Measurements from ENCODE around the gene DAAM2. TPM values are rescaled to one million over a fixed set of nuclear protein-coding genes. Genes with fewer than 3 reads are reported as not detected.

The DAAM2 gene
- polyA plus RNA-seq, 1 donor (not counting 4 experiments of a cell fraction or from before 2014, with no cell fraction given) = not detected

DNA sequence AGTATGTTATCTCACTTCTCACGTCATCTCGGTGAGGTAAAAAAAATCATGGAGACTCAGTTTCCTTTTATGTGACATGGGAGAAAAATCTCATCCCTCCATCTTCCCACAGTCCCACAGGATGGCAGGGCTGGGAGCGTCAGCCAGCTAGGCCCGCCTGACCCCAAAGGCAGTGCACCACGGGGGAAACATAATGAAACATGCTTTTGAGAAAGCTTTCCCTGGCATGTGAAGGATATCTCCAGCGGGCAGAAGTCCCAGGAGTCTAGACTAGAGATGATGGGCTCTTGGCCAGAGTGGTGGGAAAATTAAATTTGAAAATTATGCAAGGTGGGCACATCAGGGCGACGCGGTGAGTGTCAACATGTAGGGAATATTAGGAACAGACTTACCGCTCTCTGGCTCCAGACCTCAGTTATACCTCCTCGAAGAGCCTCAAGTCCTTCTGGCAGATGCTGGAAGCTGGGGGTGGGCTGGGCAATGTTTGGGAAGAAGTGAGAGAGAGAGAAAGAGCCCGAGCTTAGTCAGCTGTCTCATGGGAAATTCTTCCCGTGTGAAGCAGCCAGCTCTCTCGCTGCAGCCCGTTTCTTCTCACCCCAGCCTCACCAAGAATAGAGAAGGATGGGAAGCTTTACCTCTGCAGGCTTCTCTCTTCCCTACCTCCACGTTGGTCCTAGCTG, 89.8 kb downstream of the DAAM2 start:
- H2AFZ ChIP-seq (ENCODE audit: control insufficient read depth, low read length) = no peak overlapping the region
- no peaks in the 10 kb centered on the region for H3K79me2 ChIP-seq (ENCODE audit: control insufficient read depth, insufficient read depth, low read length)
- no peaks in the 10 kb centered on the region for H3K27me3 ChIP-seq (ENCODE audit: control insufficient read depth, extremely low read depth, insufficient read depth, low read length)
- H3K4me3 ChIP-seq (ENCODE audit: control insufficient read depth in 2 of 3, extremely low read depth in 1 of 3, insufficient read depth in 2 of 3, low read depth in 1 of 3, low read length in 3 of 3) = no peak overlapping the region
- no peak overlapping the region for H3K9ac ChIP-seq (ENCODE audit: control insufficient read depth, extremely low read depth, insufficient read depth, low read length)
- H3K4me1 ChIP-seq (ENCODE audit: control insufficient read depth, extremely low read depth, insufficient read depth, low read length) = no peaks in the 10 kb centered on the region
- dilution Hi-C loops (cut with MboI; ENCODE audit: extremely low pct_ligation_motif_present, low sequenced_read_pairs) = no loop called here
- no peaks in the 10 kb centered on the region for H3K9me3 ChIP-seq (ENCODE audit: control insufficient read depth, low read depth, low read length)
- H3K4me2 ChIP-seq (ENCODE audit: control insufficient read depth, extremely low read depth, insufficient read depth, low read depth, low read length) = no peak overlapping the region
- H4K20me1 ChIP-seq (ENCODE audit: control insufficient read depth, extremely low read depth, insufficient read depth, low read length) = no peaks in the 10 kb centered on the region
- no peaks in the 10 kb centered on the region for H3K9me1 ChIP-seq (ENCODE audit: control insufficient read depth, extremely low read depth, insufficient read depth, low read length)
- no peak overlapping the region for H3K27ac ChIP-seq (ENCODE audit: control insufficient read depth, insufficient read depth, low read length)
- DNase-seq (ENCODE audit: low read depth, low spot score) (no peak), FAIRE-seq (no peak)
- H3K36me3 ChIP-seq (ENCODE audit: control insufficient read depth in 2 of 2, extremely low read depth in 1 of 2, insufficient read depth in 2 of 2, low read length in 2 of 2) = no peaks in the 10 kb centered on the region
- TF ChIP-seq, protein P1, sequence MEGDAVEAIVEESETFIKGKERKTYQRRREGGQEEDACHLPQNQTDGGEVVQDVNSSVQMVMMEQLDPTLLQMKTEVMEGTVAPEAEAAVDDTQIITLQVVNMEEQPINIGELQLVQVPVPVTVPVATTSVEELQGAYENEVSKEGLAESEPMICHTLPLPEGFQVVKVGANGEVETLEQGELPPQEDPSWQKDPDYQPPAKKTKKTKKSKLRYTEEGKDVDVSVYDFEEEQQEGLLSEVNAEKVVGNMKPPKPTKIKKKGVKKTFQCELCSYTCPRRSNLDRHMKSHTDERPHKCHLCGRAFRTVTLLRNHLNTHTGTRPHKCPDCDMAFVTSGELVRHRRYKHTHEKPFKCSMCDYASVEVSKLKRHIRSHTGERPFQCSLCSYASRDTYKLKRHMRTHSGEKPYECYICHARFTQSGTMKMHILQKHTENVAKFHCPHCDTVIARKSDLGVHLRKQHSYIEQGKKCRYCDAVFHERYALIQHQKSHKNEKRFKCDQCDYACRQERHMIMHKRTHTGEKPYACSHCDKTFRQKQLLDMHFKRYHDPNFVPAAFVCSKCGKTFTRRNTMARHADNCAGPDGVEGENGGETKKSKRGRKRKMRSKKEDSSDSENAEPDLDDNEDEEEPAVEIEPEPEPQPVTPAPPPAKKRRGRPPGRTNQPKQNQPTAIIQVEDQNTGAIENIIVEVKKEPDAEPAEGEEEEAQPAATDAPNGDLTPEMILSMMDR (optimal IDR thresholded peaks at IDR 0.05 in 1 of 3, IDR thresholded peaks at IDR 0.05 in 1 of 3, conservative IDR thresholded peaks at IDR 0.05 in 1 of 3; ENCODE audit: extremely low read depth in 1 of 3, insufficient read depth in 2 of 3, low read length in 3 of 3) = no peak
- TF ChIP-seq EZH2 (IDR thresholded peaks at IDR 0.05; ENCODE audit: low read length) = no peak

DNA sequence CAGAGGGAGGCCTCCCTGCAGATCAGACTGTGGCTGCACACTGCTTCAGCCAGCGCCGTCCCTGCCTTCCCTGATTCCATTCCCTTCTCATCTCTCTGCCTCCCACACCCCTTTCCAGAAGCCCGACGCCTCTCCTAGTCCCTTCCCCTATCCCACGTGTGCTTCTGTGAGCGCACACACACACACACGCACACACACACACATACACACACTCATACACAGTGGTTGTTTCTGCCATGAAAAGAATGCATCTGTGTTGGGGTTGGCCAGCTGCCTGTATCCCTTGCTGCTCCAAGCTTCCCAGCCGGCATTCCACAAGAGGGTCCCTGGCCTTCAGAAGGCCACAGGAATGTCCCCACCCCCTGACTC, 90.3 kb downstream of the DAAM2 start:
- no peak overlapping the region for H2AFZ ChIP-seq (ENCODE audit: control insufficient read depth, low read length)

More for the DNA sequence above, 90.3 kb downstream of the DAAM2 start:
- H3K9ac ChIP-seq (ENCODE audit: control insufficient read depth, extremely low read depth, insufficient read depth, low read length) = no peak overlapping the region
- TF ChIP-seq, protein P1 (optimal IDR thresholded peaks at IDR 0.05 in 1 of 3, IDR thresholded peaks at IDR 0.05 in 1 of 3, conservative IDR thresholded peaks at IDR 0.05 in 1 of 3; ENCODE audit: extremely low read depth in 1 of 3, insufficient read depth in 2 of 3, low read length in 3 of 3) = no peak
- TF ChIP-seq EZH2 (IDR thresholded peaks at IDR 0.05; ENCODE audit: low read length) = no peak
- H3K27me3 ChIP-seq (ENCODE audit: control insufficient read depth, extremely low read depth, insufficient read depth, low read length) = no peaks in the 10 kb centered on the region
- dilution Hi-C loops (cut with MboI; ENCODE audit: extremely low pct_ligation_motif_present, low sequenced_read_pairs) = no loop called here
- H4K20me1 ChIP-seq (ENCODE audit: control insufficient read depth, extremely low read depth, insufficient read depth, low read length) = no peaks in the 10 kb centered on the region
- H3K79me2 ChIP-seq (ENCODE audit: control insufficient read depth, insufficient read depth, low read length) = no peaks in the 10 kb centered on the region
- H3K9me3 ChIP-seq (ENCODE audit: control insufficient read depth, low read depth, low read length) = no peaks in the 10 kb centered on the region
- no peak overlapping the region for H3K4me3 ChIP-seq (ENCODE audit: control insufficient read depth in 2 of 3, extremely low read depth in 1 of 3, insufficient read depth in 2 of 3, low read depth in 1 of 3, low read length in 3 of 3)
- DNase-seq (ENCODE audit: low read depth, low spot score) (no peak), FAIRE-seq (no peak)
- H3K4me2 ChIP-seq (ENCODE audit: control insufficient read depth, extremely low read depth, insufficient read depth, low read depth, low read length) = no peak overlapping the region
- no peaks in the 10 kb centered on the region for H3K9me1 ChIP-seq (ENCODE audit: control insufficient read depth, extremely low read depth, insufficient read depth, low read length)
- H3K4me1 ChIP-seq (ENCODE audit: control insufficient read depth, extremely low read depth, insufficient read depth, low read length) = no peaks in the 10 kb centered on the region
- no peaks in the 10 kb centered on the region for H3K36me3 ChIP-seq (ENCODE audit: control insufficient read depth in 2 of 2, extremely low read depth in 1 of 2, insufficient read depth in 2 of 2, low read length in 2 of 2)
- H3K27ac ChIP-seq (ENCODE audit: control insufficient read depth, insufficient read depth, low read length) = no peak overlapping the region
